Activated CD4-positive, alpha-beta T cell treated with anti-CD3 and anti-CD28 coated beads for 24 hours (primary cell): ENCODE measurements around the gene TRAK1.

Source experiments
- DNase-seq, 2 donors: peaks; one replicate each; pipeline ENCODE4 v3.0.0-alpha.2; 2020; ENCODE audit warnings: low read depth in 2 of 2

TRAK1 gene

GRCh38 chr3:42151596-42152168, 60.5 kb downstream of the TRAK1 start:
- DNase-seq: no peak

DNA sequence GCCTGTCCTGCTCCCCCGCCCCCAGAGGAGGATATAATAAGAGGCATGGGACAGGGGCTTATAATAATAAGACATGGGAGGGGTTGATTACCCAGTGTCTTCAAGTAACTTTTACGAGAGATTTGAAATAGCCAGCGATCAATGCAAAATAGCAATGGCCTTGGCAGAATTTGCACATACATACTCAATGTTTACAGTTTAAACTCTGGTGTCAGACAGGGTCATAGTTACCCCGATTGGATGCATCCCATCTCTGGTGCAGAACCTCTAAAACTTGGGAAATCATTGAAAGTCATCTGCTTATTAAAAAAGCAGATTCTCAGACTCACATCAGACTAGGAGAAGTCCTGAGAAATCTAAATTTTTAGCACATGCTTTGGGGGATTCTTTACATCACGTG, 61.0 kb downstream of the TRAK1 start:
- no peak for DNase-seq

DNA sequence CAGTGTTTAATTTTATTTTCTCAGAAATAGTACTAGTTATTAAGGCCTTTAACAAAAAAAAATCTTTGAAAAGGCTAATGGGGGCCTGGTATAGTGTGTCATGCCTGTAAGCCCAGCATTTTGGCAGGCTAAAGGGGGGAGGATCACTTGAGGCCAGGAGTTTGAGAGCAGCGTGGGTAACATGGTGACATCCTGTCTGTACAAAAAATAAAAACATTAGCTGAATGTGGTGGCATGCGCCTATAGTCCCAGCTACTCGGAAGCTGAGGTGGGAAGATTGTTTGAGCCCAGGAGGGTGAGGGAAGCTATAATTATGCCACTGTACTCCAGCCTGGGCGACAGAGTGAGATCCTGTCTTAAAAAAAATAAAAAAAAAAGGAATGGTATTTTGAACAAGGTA, 61.9 kb downstream of the TRAK1 start:
- DNase-seq: no peak

DNA sequence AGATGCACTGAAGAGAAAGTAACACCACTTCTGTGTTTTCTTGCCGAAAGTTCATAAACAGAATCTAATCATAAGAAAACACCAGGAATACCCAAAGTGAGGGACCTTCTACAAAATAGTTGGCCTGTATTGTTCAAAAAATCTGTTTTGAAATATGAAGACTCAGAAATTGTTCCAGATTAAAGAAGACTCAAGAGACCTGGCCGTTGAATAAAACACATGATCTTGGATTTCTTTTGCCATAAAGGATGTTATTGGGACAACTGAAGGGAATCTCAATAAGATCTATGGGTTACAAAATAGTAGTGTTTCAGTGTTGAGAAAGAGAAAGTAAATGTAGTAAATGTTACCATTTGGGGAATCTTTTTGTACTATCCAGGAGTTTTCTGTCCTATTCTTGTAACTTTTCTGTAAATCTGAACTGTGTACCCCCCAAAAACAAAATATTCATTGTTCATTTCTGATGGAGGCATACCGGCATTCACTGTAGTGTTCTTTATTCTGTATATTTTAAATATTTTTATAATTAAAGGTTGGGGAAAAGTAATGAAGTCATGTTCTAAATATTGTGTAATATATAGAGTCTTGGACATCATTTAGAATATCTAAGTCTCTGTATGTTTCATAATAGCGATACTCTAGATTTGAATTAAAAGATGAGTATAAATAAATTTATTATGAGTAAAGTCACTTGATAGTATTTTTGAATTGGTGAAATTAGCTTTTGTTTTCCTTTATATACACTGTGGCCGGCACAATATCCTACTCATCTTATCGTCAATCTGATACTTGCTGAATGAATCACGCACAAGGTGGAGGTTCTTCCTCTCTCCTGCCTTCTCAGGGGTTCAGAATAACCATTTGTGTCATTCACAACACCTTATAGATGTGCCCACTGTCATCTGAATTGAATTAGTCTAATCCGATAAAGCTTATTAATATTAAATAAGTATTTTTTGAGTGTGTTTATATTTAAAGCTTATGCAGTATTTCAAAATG, 66.7 kb downstream of the TRAK1 start:
- no peak for DNase-seq

DNA sequence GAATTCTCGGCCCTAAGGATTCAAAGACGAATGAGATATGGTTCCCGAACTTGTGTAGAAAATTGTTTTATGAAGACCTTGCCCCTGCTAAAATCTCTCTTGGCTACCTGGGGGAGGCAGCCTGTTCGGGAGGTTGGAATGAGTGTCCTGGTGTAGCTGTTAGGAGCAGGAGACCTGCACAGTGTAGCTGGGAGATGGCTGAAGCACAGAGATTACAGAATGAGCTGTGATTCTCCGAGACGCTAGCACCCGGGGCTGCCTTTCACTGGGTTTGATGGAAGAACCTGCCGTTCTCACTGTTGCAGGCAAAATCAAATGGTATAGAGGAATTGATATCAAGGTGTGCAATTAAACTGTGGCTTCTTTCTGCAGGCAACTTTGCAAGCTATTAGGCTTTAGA, 68.0 kb downstream of the TRAK1 start:
- no peak for DNase-seq

DNA sequence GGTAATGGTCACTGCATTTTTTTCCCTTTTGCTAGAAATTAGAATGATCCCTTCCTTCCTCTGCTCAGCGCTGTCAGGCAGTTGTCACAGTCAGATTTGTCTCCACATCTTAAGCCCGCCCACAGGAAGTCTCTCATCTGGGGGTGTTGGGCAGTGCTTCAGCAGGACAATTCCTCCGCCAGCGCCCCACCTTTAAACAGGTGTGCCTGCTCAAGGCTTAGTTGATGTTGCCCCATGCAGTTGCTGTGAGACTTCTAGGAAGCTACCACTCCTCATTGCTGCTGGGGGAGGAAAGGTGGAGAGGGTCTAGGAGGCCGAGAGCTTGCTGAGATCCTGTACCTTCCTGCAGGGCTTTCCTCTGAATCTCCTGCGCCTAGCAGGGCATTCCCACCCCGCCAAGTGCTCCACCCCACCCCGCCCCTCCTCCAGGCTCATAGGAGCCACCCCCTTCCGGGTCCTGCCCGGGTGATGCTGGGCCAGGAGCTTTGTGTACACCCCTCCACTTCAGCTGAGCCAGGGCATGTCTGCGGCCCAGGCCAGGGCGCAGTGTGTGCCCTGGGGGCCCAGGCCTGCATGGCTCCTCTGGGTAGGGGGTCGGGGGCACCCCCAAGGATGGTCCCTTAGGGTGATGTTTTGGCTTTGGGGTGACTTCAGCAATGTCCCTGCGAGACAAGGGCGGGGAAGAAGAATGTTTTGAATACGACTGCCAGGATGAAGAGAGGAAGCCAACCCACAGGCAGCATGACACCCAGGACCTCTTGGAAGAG, 68.7 kb downstream of the TRAK1 start:
- peak in 1 of 2 donors; percentile 5 for DNase-seq

DNA sequence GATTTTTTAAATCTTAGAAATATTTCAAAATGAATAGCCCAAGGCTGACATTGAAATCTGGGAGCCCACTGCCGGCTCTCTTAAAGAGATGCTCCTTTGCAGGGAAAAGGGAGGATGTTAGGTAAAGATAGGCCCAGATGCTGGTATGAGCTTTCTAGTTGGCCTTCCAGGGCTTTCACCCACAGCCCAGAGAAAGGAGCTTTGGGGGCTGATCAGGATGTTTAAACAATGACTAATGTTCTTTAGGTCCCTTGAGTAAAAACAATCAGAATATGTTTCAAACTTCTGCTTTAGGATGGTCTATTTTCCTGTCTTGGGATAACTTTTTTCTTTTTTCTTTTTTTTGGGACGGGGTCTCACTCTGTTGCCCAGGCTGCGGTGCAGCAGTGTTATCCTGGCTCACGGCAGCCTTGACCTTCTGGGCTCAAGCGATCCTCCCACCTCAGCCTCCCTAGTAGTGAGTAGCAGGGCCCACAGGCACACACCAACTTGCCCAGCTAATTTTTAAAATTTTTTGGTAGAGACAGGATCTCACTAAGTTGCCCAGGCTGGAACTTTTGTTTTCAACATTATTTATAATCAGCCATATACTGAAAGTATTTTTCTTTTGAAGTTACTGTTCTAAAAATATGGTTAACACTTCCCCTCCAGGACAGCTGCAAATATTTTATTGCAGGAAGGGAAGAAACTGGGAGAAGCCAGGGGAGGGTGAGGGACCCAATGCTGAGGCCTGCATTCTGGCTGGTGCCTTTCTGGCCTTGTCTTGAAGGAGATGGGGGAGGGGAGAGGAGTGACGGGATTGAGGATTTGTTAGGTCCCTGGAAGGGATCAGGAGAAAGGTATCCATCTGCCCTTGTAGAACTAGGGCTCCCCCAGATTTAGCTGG, 70.1 kb downstream of the TRAK1 start:
- DNase-seq: no peak

DNA sequence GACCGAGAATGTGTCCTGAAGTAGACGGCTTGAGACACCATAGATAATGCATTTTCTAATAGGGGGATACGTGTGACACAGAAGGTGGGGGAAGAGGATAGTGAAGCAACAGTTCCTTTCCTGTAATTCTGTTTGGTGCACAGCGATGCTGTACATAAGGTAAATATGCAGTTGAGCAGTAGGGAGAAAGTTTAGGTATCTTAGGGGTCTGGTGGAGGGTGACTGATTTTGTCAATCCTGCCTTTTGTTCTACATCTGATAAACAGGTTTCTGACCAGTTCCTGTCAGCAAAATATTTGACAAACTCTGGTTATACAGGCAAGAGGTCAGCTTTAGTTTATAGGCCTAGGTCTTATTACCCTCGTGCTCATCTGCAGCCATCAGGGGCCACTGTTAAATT, 71.3 kb downstream of the TRAK1 start:
- DNase-seq: no peak

DNA sequence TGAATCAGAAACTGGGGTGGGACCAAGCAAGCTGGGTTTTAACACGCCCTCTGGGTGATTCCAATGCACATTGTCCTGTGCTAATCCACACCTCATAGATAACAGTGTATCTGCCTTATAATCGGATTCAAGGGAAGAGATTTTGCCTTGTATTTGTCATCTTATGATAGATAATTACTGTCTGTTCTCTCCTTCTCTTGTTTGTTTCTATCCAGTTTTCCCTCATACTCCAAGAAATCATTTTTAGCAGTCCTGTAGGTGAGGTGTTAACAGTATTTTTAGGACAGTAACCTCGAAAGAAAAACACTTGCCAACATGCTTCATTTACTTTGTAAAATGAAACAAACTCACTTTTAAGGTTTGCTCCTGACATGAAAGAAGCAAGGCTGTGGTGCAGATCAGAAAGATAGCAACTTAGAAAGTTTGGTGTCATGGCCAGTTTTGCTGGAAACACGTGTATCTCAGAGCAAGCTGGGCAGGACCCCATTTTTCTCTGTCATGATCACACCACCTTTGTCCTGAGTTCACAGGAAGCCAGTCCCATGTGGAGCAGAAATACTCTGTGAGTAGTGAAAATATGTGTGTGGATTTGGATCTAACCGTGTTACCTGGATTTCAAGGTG, 72.6 kb downstream of the TRAK1 start:
- no peak for DNase-seq

GRCh38 chr3:42164656-42165055, 73.5 kb downstream of the TRAK1 start:
- no peak for DNase-seq

- DNase-seq: no peak
These were observed 74.1 kb downstream of the TRAK1 start for GRCh38 chr3:42165211-42165610.

DNA sequence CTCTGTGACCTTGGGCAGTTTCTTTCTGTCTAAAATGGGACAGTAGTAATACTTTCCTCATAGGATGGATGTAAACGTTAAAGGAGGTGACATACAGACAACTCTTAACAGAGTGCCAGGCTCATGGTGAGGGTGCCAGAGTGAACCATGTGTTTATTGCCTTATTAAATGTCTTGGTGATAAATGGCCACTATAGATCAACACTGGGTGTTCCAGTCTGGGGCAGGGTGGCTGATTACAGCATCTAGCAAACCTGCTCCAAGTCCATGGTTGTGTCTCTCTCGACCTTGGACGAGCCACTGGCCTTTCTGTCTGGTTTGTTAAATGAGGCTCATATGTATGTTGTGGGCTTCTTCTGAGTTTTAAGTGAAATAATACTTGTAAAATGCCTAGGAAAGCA, 75.1 kb downstream of the TRAK1 start:
- DNase-seq: no peak

GRCh38 chr3:42166662-42167300, 75.6 kb downstream of the TRAK1 start:
- no peak for DNase-seq

DNA sequence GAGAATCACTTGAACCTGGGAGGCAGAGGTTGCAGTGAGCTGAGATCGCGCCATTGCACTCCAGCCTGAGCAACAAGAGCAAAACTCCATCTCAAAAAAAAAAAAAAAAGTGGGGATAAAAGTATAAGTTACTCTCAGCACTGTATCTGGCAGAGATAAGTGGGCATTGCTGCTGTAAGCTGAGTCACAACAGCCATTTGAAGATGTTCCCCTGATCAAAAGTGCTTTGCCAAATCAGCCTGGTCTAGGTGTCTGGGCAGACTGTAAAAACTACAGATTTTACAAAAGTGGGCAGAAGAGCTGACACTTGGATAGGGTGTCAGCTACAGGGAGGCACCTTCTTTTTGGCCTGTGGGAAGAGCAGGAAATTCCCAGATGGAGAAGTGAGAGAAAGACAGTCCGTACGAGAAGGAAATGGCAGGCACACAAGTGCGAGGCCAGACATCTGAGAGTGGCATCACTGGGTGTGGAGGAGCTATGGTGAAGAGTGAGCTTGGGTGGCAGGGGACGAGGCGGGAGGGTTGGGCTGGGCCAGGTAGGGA, 78.5 kb downstream of the TRAK1 start:
- no peak for DNase-seq

GRCh38 chr3:42172047-42172654, 81.0 kb downstream of the TRAK1 start:
- DNase-seq: no peak

DNA sequence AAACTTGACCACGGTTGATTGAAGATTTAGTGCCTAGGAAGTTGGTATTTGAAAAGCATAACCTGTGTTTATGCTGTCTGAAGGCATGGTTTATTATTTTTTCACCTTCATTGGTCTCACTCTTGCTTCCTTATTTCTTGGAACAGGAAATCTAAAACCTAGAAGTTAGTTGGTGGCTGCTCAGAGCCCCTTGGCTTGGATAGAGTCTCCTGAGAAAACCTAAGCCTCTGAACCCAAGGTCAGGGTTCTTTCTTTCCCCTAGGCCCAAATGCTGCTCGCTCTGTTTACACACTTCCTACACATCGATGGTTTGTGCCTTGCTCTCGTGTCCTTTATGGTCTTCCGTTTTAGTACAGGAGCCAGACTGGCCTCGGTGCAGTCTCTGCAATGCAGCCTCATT, 82.2 kb downstream of the TRAK1 start:
- no peak for DNase-seq

DNA sequence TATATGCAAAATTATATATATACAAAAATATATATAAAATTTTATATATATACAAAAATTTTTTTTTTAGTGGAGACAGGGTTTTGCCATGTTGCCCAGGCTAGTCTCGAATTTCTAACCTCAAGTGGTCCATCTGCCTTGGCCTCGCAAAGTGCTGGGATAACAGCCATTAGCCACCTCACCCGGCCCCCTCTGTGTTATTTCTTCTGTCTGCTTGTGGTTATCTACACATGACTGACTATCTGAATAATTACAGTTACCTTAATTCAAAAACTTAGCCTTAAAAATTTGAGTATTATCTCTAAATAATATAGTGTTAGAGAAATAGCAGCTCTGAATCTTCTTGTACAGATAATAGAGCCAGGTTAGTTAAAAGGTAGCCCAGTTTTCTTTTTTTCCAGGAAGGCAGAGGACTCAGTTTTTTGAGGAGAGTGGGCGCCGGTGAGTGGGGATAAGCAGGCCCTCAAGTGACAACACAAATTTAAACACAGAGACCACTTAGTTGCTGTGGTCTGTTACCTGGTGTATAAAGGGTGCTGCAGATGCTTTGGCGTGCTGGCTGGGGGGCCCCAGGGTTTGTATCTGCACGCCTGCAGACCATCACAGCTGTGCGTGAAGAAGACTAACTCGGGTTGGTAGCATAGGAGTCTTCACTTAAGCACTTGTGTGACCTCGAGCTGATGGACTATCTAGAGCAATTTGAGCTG, 83.7 kb downstream of the TRAK1 start:
- no peak for DNase-seq

DNA sequence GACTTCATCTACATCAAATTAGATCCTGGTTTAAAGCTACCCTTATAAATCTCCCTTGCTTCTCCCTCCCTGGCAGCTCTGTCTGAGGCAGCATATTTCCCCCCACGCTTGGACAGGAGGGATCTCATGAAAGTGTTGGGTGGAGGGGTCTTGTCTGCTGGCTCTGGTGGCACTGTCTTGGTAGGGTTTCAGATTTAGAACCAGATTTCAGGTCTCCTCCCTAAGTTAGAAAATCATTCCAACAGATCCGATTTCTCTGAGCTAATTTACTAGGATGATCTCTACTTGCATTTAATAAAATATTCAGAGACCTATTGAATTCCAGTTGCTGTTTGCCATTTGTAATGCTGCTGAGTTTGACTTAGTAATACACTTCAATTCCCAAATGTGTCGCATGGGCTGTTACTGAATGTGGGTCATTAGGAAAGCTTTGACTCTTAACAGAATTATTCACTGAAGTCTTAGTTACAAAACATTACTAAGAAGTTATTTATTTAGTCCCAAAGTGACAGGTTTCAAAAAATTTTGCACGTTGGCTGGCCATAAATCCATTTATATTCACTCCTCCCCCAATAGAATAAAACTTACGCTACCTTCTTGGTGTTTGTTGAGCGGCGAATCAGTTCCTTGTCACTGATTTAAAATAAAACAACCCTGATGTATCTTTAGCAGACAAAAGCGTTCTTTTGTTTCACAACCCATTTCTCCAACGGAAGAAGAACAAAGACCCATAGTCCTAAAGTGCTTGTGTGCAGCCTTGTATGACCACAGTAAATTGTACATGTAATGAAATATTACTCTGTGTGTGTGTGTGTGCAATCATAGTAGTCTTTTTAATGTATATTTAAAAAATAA, 84.5 kb downstream of the TRAK1 start:
- no peak for DNase-seq
